HCT116 (cell line): ENCODE measurements around the gene TRAK1. TPM values are rescaled to one million over a fixed set of nuclear protein-coding genes. Genes with fewer than 3 reads are reported as not detected.

Experiments used
- ATAC-seq: fragments of 200-7000 bp; cut with Tn5 transposase; 2 replicates; pipeline ENCODE4 v1.9.1; 2020; ENCODE audit warnings: mild to moderate bottlenecking, moderate library complexity
- BruUV-seq: library from RNA; stranded (reverse); fragments of 400-500 nt; replicated peaks from 2 replicates; lab custom pipeline; 2021; lab: Mats Ljungman, UMichigan
- CTCF ChIA-PET: fragments of 300-600 bp; sonication (Branson Sonifier 250); formaldehyde crosslinking; loops from one replicate; lab custom pipeline; 2021; ENCODE audit warnings: antibody characterized with exemption; lab: Charles Lee
- POLR2A ChIA-PET: fragments of 300-600, 350-600 bp; sonication (Branson Sonifier 250); formaldehyde crosslinking; loops from one replicate; lab custom pipeline; 2021; ENCODE audit warnings: antibody characterized with exemption; lab: Charles Lee
- RAD21 ChIA-PET, 2 experiments: fragments of 300-600 bp; sonication (Branson Sonifier 250); formaldehyde crosslinking; loops; one replicate each; lab custom pipeline; 2023; ENCODE audit warnings: low total read pairs in 2 of 2; ENCODE audit not compliant: uncharacterized antibody in 2 of 2, unreplicated experiment in 2 of 2, low non-redundant PET in 1 of 2; lab: Charles Lee
- DNase-seq: peaks from one replicate; pipeline ENCODE4 v3.0.0-alpha.2; 2010; ENCODE audit warnings: low read depth, low spot score
- H2AFZ ChIP-seq: fragments of 200-600 bp; shearing (Covaris generic), sonication (generic); 2 replicates; pipeline ENCODE4 v1.6.1; 2017; ENCODE audit warnings: low read depth, mixed run types, mixed read lengths, antibody characterized with exemption, low read length; ENCODE audit not compliant: poor library complexity, severe bottlenecking
- H3K27ac ChIP-seq: 2 replicates; pipeline ENCODE4 v1.5.1; 2012; ENCODE audit warnings: low read depth, low read length
- H3K27me3 ChIP-seq: fragments of 200-600 bp; sonication (generic); 2 replicates; pipeline ENCODE4 v1.6.1; 2016; ENCODE audit warnings: mixed run types, low read length, mixed read lengths; ENCODE audit not compliant: insufficient read depth
- H3K36me3 ChIP-seq, 2 experiments: fragments of 200-500 bp in 1 of 2; fragments of 200-600 bp in 1 of 2; sonication (Bioruptor generic) in 1 of 2; sonication (generic) in 1 of 2; 2 replicates each; pipeline versions ENCODE4 v1.5.1 to v1.6.1; 2014 to 2016; ENCODE audit warnings: low read length in 2 of 2, inconsistent platforms in 1 of 2, mixed read lengths in 1 of 2, mixed run types in 1 of 2; ENCODE audit not compliant: insufficient read depth in 2 of 2, control insufficient read depth in 1 of 2
- H3K4me1 ChIP-seq, 2 experiments: fragments of 200-600 bp in 1 of 2; sonication (generic) in 1 of 2; 2 replicates each; pipeline versions ENCODE4 v1.5.1 to v1.6.1; 2012 to 2017; ENCODE audit warnings: low read length in 2 of 2, inconsistent platforms in 1 of 2, mild to moderate bottlenecking in 1 of 2, mixed read lengths in 1 of 2, mixed run types in 1 of 2, moderate library complexity in 1 of 2; ENCODE audit not compliant: insufficient read depth in 2 of 2, control insufficient read depth in 1 of 2
- H3K4me2 ChIP-seq: fragments of 200-600 bp; sonication (generic); 2 replicates; pipeline ENCODE4 v1.6.1; 2017; ENCODE audit warnings: mixed run types, low read length, mixed read lengths
- H3K4me3 ChIP-seq, 2 experiments: fragments of 200-600 bp in 1 of 2; sonication (generic) in 1 of 2; replicated peaks in 1 of 2; 2 replicates each; pipeline ENCODE4 v1.5.1; 2011 to 2016; ENCODE audit warnings: low read length in 2 of 2, control low read depth in 1 of 2, low read depth in 1 of 2, mild to moderate bottlenecking in 1 of 2, mixed read lengths in 1 of 2, mixed run types in 1 of 2
- H3K79me2 ChIP-seq: fragments of 200-600 bp; sonication (generic); 2 replicates; pipeline ENCODE4 v1.6.1; 2017; ENCODE audit warnings: mild to moderate bottlenecking, mixed run types, low read length, moderate library complexity, mixed read lengths; ENCODE audit not compliant: insufficient read depth
- H3K9ac ChIP-seq: fragments of 200-600 bp; sonication (generic); 2 replicates; pipeline ENCODE4 v1.6.1; 2016; ENCODE audit warnings: low read length, mixed read lengths
- H3K9me2 ChIP-seq: fragments of 200-600 bp; sonication (generic), shearing (Covaris generic); 2 replicates; pipeline ENCODE4 v1.6.1; 2017; ENCODE audit warnings: mixed run types, mild to moderate bottlenecking, moderate library complexity; ENCODE audit not compliant: insufficient read depth
- H3K9me3 ChIP-seq, 2 experiments: fragments of 200-500 bp in 1 of 2; fragments of 200-600 bp in 1 of 2; sonication (Bioruptor generic) in 1 of 2; sonication (generic) in 1 of 2; 2 replicates each; pipeline ENCODE4 v1.6.1; 2014 to 2017; ENCODE audit warnings: low read length in 2 of 2, mixed read lengths in 2 of 2, inconsistent platforms in 1 of 2, low read depth in 1 of 2, mild to moderate bottlenecking in 1 of 2, mixed run types in 1 of 2, moderate library complexity in 1 of 2; ENCODE audit not compliant: control insufficient read depth in 1 of 2, insufficient read depth in 1 of 2
- H4K20me1 ChIP-seq: fragments of 200-600 bp; sonication (generic), shearing (Covaris generic); 2 replicates; pipeline ENCODE4 v1.6.1; 2017; ENCODE audit warnings: mixed run types, mild to moderate bottlenecking, moderate library complexity; ENCODE audit not compliant: insufficient read depth
- ATF3 ChIP-seq: IDR thresholded peaks from 2 replicates; pipeline ENCODE4 v1.6.1; 2012
- CBX3 ChIP-seq: IDR thresholded peaks from 2 replicates; pipeline ENCODE4 v1.6.1; 2012; ENCODE audit warnings: low read depth
- CEBPB ChIP-seq: IDR thresholded peaks from 2 replicates; pipeline ENCODE4 v1.6.1; 2012; ENCODE audit warnings: low read depth
- EZH2 ChIP-seq: fragments of 200-600 bp; sonication (generic); IDR thresholded peaks from 2 replicates; pipeline ENCODE4 v1.6.1; 2017; ENCODE audit warnings: antibody characterized with exemption, mixed run types
- EZH2phosphoT487 ChIP-seq: fragments of 200-600 bp; IDR thresholded peaks from 2 replicates; pipeline ENCODE4 v1.6.1; 2018; ENCODE audit warnings: antibody characterized with exemption, borderline replicate concordance
- FOSL1 ChIP-seq: IDR thresholded peaks from 2 replicates; pipeline ENCODE4 v1.6.1; 2012; ENCODE audit warnings: low read depth
- JUND ChIP-seq: IDR thresholded peaks from 2 replicates; pipeline ENCODE4 v1.6.1; 2012
- POLR2A ChIP-seq: IDR thresholded peaks from 2 replicates; pipeline ENCODE4 v1.7.0; 2011; ENCODE audit warnings: borderline replicate concordance; ENCODE audit not compliant: insufficient read depth, insufficient read length; ENCODE audit errors: extremely low read depth
- SIN3A ChIP-seq: IDR thresholded peaks from 2 replicates; pipeline ENCODE4 v1.6.1; 2012; ENCODE audit warnings: low read depth
- SRF ChIP-seq: IDR thresholded peaks from 2 replicates; pipeline ENCODE4 v1.6.1; 2012; ENCODE audit warnings: low read depth
- YY1 ChIP-seq: IDR thresholded peaks from 2 replicates; pipeline ENCODE4 v1.6.1; 2011; ENCODE audit warnings: low read length, low read depth, moderate library complexity, mild to moderate bottlenecking; ENCODE audit not compliant: insufficient replicate concordance; ENCODE audit errors: extremely low read depth
- ZFX ChIP-seq: fragments of 450-650 bp; IDR thresholded peaks from 2 replicates; pipeline ENCODE4 v1.6.1; 2017
- ZNF274 ChIP-seq: fragments of 200-500 bp; sonication (Bioruptor generic); IDR thresholded peaks from 2 replicates; pipeline ENCODE4 v1.6.1; 2014; ENCODE audit warnings: mild to moderate bottlenecking, low read depth, low read length, inconsistent platforms
- intact Hi-C: fragments of 100-400 bp; cut with micrococcal nuclease; formaldehyde crosslinking; loops from 2 replicates; pipeline ENCODE4 v1.10.0; 2022
- total RNA-seq: library from RNA; stranded (reverse); gene quantifications from one replicate; pipeline ENCODE4 v1.2.1, GENCODE V29; 2021; ENCODE audit not compliant: unreplicated experiment
- TF ChIP-seq, protein P1 (sequence below), 3 experiments: fragments of 200-600 bp in 1 of 3; sonication (generic) in 1 of 3; IDR thresholded peaks in 2 of 3; conservative IDR thresholded peaks in 1 of 3; 2 replicates each; pipeline ENCODE4 v1.5.1; 2012 to 2017; ENCODE audit warnings: low read depth in 2 of 3, low read length in 2 of 3, antibody characterized with exemption in 1 of 3, borderline replicate concordance in 1 of 3, control low read depth in 1 of 3, mild to moderate bottlenecking in 1 of 3, mixed read lengths in 1 of 3, mixed run types in 1 of 3, moderate library complexity in 1 of 3; ENCODE audit not compliant: insufficient read depth in 1 of 3

TRAK1 gene
- total RNA-seq, 1 experiment from 2014 or later = 25.9 TPM

DNA sequence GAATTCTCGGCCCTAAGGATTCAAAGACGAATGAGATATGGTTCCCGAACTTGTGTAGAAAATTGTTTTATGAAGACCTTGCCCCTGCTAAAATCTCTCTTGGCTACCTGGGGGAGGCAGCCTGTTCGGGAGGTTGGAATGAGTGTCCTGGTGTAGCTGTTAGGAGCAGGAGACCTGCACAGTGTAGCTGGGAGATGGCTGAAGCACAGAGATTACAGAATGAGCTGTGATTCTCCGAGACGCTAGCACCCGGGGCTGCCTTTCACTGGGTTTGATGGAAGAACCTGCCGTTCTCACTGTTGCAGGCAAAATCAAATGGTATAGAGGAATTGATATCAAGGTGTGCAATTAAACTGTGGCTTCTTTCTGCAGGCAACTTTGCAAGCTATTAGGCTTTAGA is 68.0 kb downstream of the TRAK1 start:
- H3K79me2 ChIP-seq = peaks cover 18% of the 10 kb centered on the region
- no peaks in the 10 kb centered on the region for H4K20me1 ChIP-seq
- no peak for ATAC-seq
- TF ChIP-seq ZNF274 (no peak), ATF3 (no peak), JUND (no peak), CBX3 (no peak), EZH2phosphoT487 (no peak), YY1 (no peak), ZFX (no peak), FOSL1 (no peak), EZH2 (no peak), POLR2A (no peak), SIN3A (no peak), CEBPB (no peak), SRF (no peak)
- TF ChIP-seq, protein P1, sequence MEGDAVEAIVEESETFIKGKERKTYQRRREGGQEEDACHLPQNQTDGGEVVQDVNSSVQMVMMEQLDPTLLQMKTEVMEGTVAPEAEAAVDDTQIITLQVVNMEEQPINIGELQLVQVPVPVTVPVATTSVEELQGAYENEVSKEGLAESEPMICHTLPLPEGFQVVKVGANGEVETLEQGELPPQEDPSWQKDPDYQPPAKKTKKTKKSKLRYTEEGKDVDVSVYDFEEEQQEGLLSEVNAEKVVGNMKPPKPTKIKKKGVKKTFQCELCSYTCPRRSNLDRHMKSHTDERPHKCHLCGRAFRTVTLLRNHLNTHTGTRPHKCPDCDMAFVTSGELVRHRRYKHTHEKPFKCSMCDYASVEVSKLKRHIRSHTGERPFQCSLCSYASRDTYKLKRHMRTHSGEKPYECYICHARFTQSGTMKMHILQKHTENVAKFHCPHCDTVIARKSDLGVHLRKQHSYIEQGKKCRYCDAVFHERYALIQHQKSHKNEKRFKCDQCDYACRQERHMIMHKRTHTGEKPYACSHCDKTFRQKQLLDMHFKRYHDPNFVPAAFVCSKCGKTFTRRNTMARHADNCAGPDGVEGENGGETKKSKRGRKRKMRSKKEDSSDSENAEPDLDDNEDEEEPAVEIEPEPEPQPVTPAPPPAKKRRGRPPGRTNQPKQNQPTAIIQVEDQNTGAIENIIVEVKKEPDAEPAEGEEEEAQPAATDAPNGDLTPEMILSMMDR (IDR thresholded peaks at IDR 0.05 in 2 of 3, conservative IDR thresholded peaks at IDR 0.05 in 1 of 3; ENCODE audit: borderline replicate concordance in 1 of 3, insufficient read depth in 1 of 3, low read depth in 2 of 3, low read length in 2 of 3) = no peak
- no peak for DNase-seq
- H3K4me1 ChIP-seq = peaks cover 15 to 23% of the 10 kb centered on the region in 2 experiments
- H3K27ac ChIP-seq = peak overlapping the region; percentile 41; the same call in 1 of the 2 replicates
- POLR2A ChIA-PET = no interaction called here
- no TSS peak for BruUV-seq
- H3K27me3 ChIP-seq = no peaks in the 10 kb centered on the region
- peak overlapping the region; percentile 83 for H3K4me2 ChIP-seq
- no peak overlapping the region for H2AFZ ChIP-seq
- peak overlapping the region; percentile 33 for H3K9ac ChIP-seq
- RAD21 ChIA-PET = interaction anchor here in 1 of 2 experiments (1.0 kb wide), 1 partner anchor 32 kb away, joined by 4 read pairs; no protein-coding TSS in a partner anchor
- intact Hi-C loops = no loop called here
- CTCF ChIA-PET = interaction anchor here (1.6 kb wide), 1 partner anchor 32 kb away, joined by 8 read pairs; no protein-coding TSS in a partner anchor
- no peaks in the 10 kb centered on the region for H3K36me3 ChIP-seq
- no peaks in the 10 kb centered on the region for H3K9me3 ChIP-seq
- peak overlapping the region; percentile 42 to 53 for H3K4me3 ChIP-seq
- H3K9me2 ChIP-seq = no peaks in the 10 kb centered on the region
